GM12873 (cell line): ENCODE data around the gene BAG5.

Experiments used
- CTCF ChIP-seq: IDR thresholded peaks from 2 replicates; pipeline ENCODE4 v1.5.1; 2012; ENCODE audit warnings: low read depth, mild to moderate bottlenecking, moderate library complexity, low read length, control low read depth; ENCODE audit not compliant: insufficient read depth; ENCODE audit errors: missing control alignments

BAG5 gene

GRCh38 chr14:103544388-103545218 lies 17.9 kb downstream of the BAG5 start:
- TF ChIP-seq CTCF = no peak

GRCh38 chr14:103543721-103544387 lies 18.6 kb downstream of the BAG5 start:
- TF ChIP-seq CTCF = no peak

GRCh38 chr14:103543140-103543539 lies 19.3 kb downstream of the BAG5 start:
- no peak for TF ChIP-seq CTCF

GRCh38 chr14:103542605-103543088 lies 19.8 kb downstream of the BAG5 start:
- TF ChIP-seq CTCF = no peak

GRCh38 chr14:103541709-103542604 lies 20.5 kb downstream of the BAG5 start:
- no peak for TF ChIP-seq CTCF

- TF ChIP-seq CTCF = no peak
These were observed 21.4 kb downstream of the BAG5 start for GRCh38 chr14:103540821-103541708.
